SHP77 treated with DMSO at 0.1 percent for 48 hours (cell line): Measurements from ENCODE around the gene POMP.
"Not testable (repeated sequence)": the region's sequence is repeated elsewhere in the genome, so short reads cannot be mapped to it uniquely, and the experiment has no call there.

Experiments used
- DNase-seq: peaks from one replicate; lab custom pipeline; 2025; lab: John Stamatoyannopoulos, UW

Gene POMP

GRCh38 chr13:28637714-28638355, 21.1 kb upstream of the POMP start:
- no peak for DNase-seq

- DNase-seq = no peak
Observed at GRCh38 chr13:28638756-28639155, 20.2 kb upstream of the POMP start.

GRCh38 chr13:28640861-28641599, 17.9 kb upstream of the POMP start:
- no peak for DNase-seq

GRCh38 chr13:28641600-28641926, 17.4 kb upstream of the POMP start:
- DNase-seq = no peak

- DNase-seq = no peak
Observed at GRCh38 chr13:28650284-28650683, 8.6 kb upstream of the POMP start.

GRCh38 chr13:28651810-28652401, 7.0 kb upstream of the POMP start:
- no peak for DNase-seq

- no peak for DNase-seq
Observed at GRCh38 chr13:28653111-28653510, 5.8 kb upstream of the POMP start.

GRCh38 chr13:28654276-28654675, 4.7 kb upstream of the POMP start:
- no peak for DNase-seq

- DNase-seq = no peak
Observed at GRCh38 chr13:28655561-28655960, 3.4 kb upstream of the POMP start.

GRCh38 chr13:28657784-28658538, 969 bp upstream of the POMP start:
- no peak for DNase-seq

- no peak for DNase-seq
Observed at GRCh38 chr13:28658539-28658795, 463 bp upstream of the POMP start.

GRCh38 chr13:28659621-28659970, 666 bp downstream of the POMP start:
- DNase-seq = no peak

GRCh38 chr13:28666897-28667488, 8.1 kb downstream of the POMP start:
- no peak for DNase-seq

- no peak for DNase-seq
Observed at GRCh38 chr13:28671126-28671792, 12.3 kb downstream of the POMP start.

- no peak for DNase-seq
Observed at GRCh38 chr13:28678809-28679208, 19.9 kb downstream of the POMP start.

GRCh38 chr13:28679628-28680027, 20.7 kb downstream of the POMP start:
- no peak for DNase-seq

GRCh38 chr13:28680541-28680940, 21.6 kb downstream of the POMP start:
- DNase-seq = no peak

- not testable (repeated sequence) for DNase-seq
Observed at GRCh38 chr13:28683169-28683568, 24.2 kb downstream of the POMP start.

GRCh38 chr13:28684257-28684656, 25.3 kb downstream of the POMP start:
- no peak for DNase-seq

GRCh38 chr13:28685114-28685513, 26.2 kb downstream of the POMP start:
- DNase-seq = no peak

- no peak for DNase-seq
Observed at GRCh38 chr13:28685892-28686291, 27.0 kb downstream of the POMP start.
